ENCODE measurements around the gene SLIT3. TPM values are rescaled to one million over a fixed set of nuclear protein-coding genes. Genes with fewer than 3 reads are reported as not detected.

Gene SLIT3
- total RNA-seq, 1 donor from 2014 or later = 3.2 TPM

GRCh38 chr5:169244812-169245211 is 56.1 kb downstream of the SLIT3 start:
- no peaks in the 10 kb centered on the region for H3K36me3 Mint-ChIP-seq (ENCODE audit: low read depth, unreplicated experiment)
- DNase-seq (ENCODE audit: low spot score) = no peak
- H3K27ac Mint-ChIP-seq (ENCODE audit: unreplicated experiment) = no peak overlapping the region
- H3K4me3 Mint-ChIP-seq (ENCODE audit: unreplicated experiment) = no peak overlapping the region
- H3K4me1 Mint-ChIP-seq (ENCODE audit: unreplicated experiment) = peaks cover 14% of the 10 kb centered on the region
- H3K9me3 Mint-ChIP-seq (ENCODE audit: unreplicated experiment) = no peaks in the 10 kb centered on the region
- TF ChIP-seq, protein P1, sequence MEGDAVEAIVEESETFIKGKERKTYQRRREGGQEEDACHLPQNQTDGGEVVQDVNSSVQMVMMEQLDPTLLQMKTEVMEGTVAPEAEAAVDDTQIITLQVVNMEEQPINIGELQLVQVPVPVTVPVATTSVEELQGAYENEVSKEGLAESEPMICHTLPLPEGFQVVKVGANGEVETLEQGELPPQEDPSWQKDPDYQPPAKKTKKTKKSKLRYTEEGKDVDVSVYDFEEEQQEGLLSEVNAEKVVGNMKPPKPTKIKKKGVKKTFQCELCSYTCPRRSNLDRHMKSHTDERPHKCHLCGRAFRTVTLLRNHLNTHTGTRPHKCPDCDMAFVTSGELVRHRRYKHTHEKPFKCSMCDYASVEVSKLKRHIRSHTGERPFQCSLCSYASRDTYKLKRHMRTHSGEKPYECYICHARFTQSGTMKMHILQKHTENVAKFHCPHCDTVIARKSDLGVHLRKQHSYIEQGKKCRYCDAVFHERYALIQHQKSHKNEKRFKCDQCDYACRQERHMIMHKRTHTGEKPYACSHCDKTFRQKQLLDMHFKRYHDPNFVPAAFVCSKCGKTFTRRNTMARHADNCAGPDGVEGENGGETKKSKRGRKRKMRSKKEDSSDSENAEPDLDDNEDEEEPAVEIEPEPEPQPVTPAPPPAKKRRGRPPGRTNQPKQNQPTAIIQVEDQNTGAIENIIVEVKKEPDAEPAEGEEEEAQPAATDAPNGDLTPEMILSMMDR (IDR thresholded peaks at IDR 0.05; ENCODE audit: unreplicated experiment) = no peak
- H3K27me3 Mint-ChIP-seq (ENCODE audit: unreplicated experiment) = no peaks in the 10 kb centered on the region

GRCh38 chr5:169243651-169244422 is 57.1 kb downstream of the SLIT3 start:
- no peaks in the 10 kb centered on the region for H3K36me3 Mint-ChIP-seq (ENCODE audit: low read depth, unreplicated experiment)
- no peaks in the 10 kb centered on the region for H3K27me3 Mint-ChIP-seq (ENCODE audit: unreplicated experiment)
- no peak overlapping the region for H3K4me3 Mint-ChIP-seq (ENCODE audit: unreplicated experiment)
- TF ChIP-seq, protein P1 (IDR thresholded peaks at IDR 0.05; ENCODE audit: unreplicated experiment) = no peak
- H3K9me3 Mint-ChIP-seq (ENCODE audit: unreplicated experiment) = no peaks in the 10 kb centered on the region
- peaks cover 14% of the 10 kb centered on the region for H3K4me1 Mint-ChIP-seq (ENCODE audit: unreplicated experiment)
- no peak overlapping the region for H3K27ac Mint-ChIP-seq (ENCODE audit: unreplicated experiment)
- no peak for DNase-seq (ENCODE audit: low spot score)

DNA sequence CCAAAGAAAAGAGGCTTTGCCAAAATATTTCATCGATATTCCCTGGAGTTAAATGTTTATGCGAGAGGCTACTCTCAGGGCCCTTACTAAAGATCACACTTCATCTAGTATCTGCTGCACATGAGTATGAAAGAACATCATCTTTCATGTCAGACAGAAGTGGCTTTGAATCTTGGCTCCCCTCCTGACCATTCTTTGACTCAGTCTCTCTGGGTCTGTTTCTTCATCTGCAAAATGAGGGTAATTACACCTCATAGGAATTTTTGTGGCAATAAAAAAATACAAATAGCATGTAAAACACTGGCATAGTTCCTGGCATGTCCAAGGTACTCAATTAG is 58.1 kb downstream of the SLIT3 start:
- Mint-ChIP-seq H3K4me1 (ENCODE audit: unreplicated experiment) (peaks cover 14% of the 10 kb centered on the region), H3K4me3 (ENCODE audit: unreplicated experiment) (no peak overlapping the region), H3K9me3 (ENCODE audit: unreplicated experiment) (no peaks in the 10 kb centered on the region), H3K36me3 (ENCODE audit: low read depth, unreplicated experiment) (no peaks in the 10 kb centered on the region), H3K27ac (ENCODE audit: unreplicated experiment) (no peak overlapping the region), H3K27me3 (ENCODE audit: unreplicated experiment) (no peaks in the 10 kb centered on the region)
- DNase-seq (ENCODE audit: low spot score) = no peak
- TF ChIP-seq, protein P1 (IDR thresholded peaks at IDR 0.05; ENCODE audit: unreplicated experiment) = no peak

- H3K36me3 Mint-ChIP-seq (ENCODE audit: low read depth, unreplicated experiment) = no peaks in the 10 kb centered on the region
- H3K9me3 Mint-ChIP-seq (ENCODE audit: unreplicated experiment) = no peaks in the 10 kb centered on the region
- TF ChIP-seq, protein P1 (IDR thresholded peaks at IDR 0.05; ENCODE audit: unreplicated experiment) = no peak
- peak overlapping the region; percentile 6 for H3K27ac Mint-ChIP-seq (ENCODE audit: unreplicated experiment)
- DNase-seq (ENCODE audit: low spot score) = no peak
- H3K27me3 Mint-ChIP-seq (ENCODE audit: unreplicated experiment) = no peaks in the 10 kb centered on the region
- H3K4me1 Mint-ChIP-seq (ENCODE audit: unreplicated experiment) = peaks cover 14% of the 10 kb centered on the region
- H3K4me3 Mint-ChIP-seq (ENCODE audit: unreplicated experiment) = no peak overlapping the region
These were observed 58.6 kb downstream of the SLIT3 start for GRCh38 chr5:169242175-169242848.

DNA sequence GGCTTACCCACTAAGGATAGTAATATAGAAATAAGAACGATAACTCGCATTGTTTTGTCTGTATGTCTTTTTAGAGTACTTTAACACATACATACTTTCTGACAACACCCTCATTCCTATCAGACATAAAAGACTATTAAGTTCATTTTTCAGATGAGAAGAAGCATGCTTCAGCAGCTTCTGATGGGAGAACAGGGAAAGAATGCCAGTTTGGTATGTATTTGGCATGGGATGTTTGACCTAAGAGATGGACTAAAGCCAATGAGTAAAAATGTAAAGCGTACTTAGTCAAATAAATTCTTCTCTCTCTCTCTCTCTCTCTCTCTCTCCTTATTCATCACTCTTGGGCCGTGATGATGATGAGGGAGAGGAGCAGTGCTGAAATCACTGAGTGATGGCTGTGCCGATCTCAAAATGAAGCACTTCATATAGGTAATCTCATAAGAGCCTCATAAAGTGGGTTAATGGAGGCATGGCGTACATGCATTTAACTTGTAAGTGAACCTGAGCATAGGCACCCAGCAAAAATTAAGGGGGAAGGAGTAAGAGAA is 71.5 kb downstream of the SLIT3 start:
- Mint-ChIP-seq H3K27me3 (ENCODE audit: unreplicated experiment) (no peaks in the 10 kb centered on the region), H3K36me3 (ENCODE audit: low read depth, unreplicated experiment) (no peaks in the 10 kb centered on the region), H3K4me1 (ENCODE audit: unreplicated experiment) (no peaks in the 10 kb centered on the region), H3K4me3 (ENCODE audit: unreplicated experiment) (no peak overlapping the region), H3K27ac (ENCODE audit: unreplicated experiment) (no peak overlapping the region), H3K9me3 (ENCODE audit: unreplicated experiment) (no peaks in the 10 kb centered on the region)
- no peak for DNase-seq (ENCODE audit: low spot score)
- TF ChIP-seq, protein P1 (IDR thresholded peaks at IDR 0.05; ENCODE audit: unreplicated experiment) = no peak
